Measurements from ENCODE around the gene GADD45GIP1.
"Not testable (repeated sequence)": the region's sequence is repeated elsewhere in the genome, so short reads cannot be mapped to it uniquely, and the experiment has no call there.

Gene GADD45GIP1

GRCh38 chr19:12979974-12980373, 23.0 kb upstream of the GADD45GIP1 start:
- Histone ChIP-seq H3K4me1 (no peaks in the 10 kb centered on the region), H3K36me3 (no peaks in the 10 kb centered on the region), H3K9me3 (no peaks in the 10 kb centered on the region), H3K4me3 (ENCODE audit: low read depth, low read length) (no peak overlapping the region), H3K27me3 (no peaks in the 10 kb centered on the region)
- no peak for DNase-seq
- TF ChIP-seq CTCF (IDR thresholded peaks at IDR 0.05; ENCODE audit: low read depth, low read length): no peak

DNA sequence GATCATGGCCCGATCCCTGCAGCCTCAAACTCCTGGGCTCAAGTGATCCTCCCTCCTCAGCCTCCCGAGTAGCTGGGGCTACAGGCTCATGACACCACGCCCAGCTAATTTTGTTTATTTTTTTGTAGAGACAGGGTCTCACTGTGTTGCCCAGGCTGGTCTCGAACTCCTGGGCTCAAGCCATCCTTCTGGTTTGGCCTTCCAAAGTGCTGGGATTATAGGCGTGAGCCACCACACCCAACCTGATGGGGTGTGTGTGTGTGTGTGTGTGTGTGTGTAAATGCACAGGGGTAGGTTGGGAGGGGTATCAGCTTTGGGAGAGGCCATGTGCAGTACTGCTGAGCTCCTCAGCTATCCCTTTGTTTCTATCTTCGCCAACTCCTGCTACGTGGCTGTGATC, 19.1 kb upstream of the GADD45GIP1 start:
- H3K4me1 ChIP-seq: not testable (repeated sequence)

GRCh38 chr19:12975221-12975741, 18.3 kb upstream of the GADD45GIP1 start:
- H3K4me1 ChIP-seq: no peaks in the 10 kb centered on the region
- H3K36me3 ChIP-seq: no peaks in the 10 kb centered on the region
- DNase-seq: peak; percentile 57
- no peaks in the 10 kb centered on the region for H3K27me3 ChIP-seq
- no peak overlapping the region for H3K4me3 ChIP-seq (ENCODE audit: low read depth, low read length)
- H3K9me3 ChIP-seq: no peaks in the 10 kb centered on the region
- TF ChIP-seq CTCF (IDR thresholded peaks at IDR 0.05; ENCODE audit: low read depth, low read length): no peak

More for the DNA sequence above, 19.1 kb upstream of the GADD45GIP1 start:
- not testable (repeated sequence) for DNase-seq; H3K36me3 ChIP-seq; H3K4me3 ChIP-seq (ENCODE audit: low read depth, low read length); H3K27me3 ChIP-seq; H3K9me3 ChIP-seq

- DNase-seq: peak; percentile 41
- Histone ChIP-seq H3K36me3 (no peaks in the 10 kb centered on the region), H3K9me3 (no peaks in the 10 kb centered on the region), H3K27me3 (no peaks in the 10 kb centered on the region), H3K4me3 (ENCODE audit: low read depth, low read length) (no peak overlapping the region), H3K4me1 (no peaks in the 10 kb centered on the region)
- TF ChIP-seq CTCF (IDR thresholded peaks at IDR 0.05; ENCODE audit: low read depth, low read length): no peak
Observed at GRCh38 chr19:12974301-12975220, 17.5 kb upstream of the GADD45GIP1 start.

DNA sequence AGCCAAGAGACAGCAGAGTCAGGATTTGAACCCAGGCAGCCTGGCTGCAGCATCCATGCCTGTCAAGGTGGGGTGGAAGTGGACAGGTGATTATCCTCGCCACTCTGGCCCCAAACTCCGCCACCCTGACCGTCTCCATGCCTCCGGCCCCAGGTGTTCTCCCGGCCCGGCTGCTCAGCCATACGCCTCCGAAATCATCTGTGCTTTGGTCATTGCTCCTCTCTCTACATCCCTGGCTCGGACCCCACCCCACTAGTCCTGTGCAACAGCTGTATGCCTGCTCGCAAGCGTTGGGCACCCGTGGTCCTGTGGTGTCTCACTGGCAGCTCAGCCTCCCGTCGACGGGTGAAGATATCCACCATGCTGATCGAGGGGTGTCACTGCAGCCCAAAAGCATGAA, 16.2 kb upstream of the GADD45GIP1 start:
- Histone ChIP-seq H3K4me1 (no peaks in the 10 kb centered on the region), H3K27me3 (no peaks in the 10 kb centered on the region), H3K4me3 (ENCODE audit: low read depth, low read length) (no peak overlapping the region), H3K36me3 (no peaks in the 10 kb centered on the region), H3K9me3 (no peaks in the 10 kb centered on the region)
- no peak for DNase-seq
- TF ChIP-seq CTCF (IDR thresholded peaks at IDR 0.05; ENCODE audit: low read depth, low read length): no peak

DNA sequence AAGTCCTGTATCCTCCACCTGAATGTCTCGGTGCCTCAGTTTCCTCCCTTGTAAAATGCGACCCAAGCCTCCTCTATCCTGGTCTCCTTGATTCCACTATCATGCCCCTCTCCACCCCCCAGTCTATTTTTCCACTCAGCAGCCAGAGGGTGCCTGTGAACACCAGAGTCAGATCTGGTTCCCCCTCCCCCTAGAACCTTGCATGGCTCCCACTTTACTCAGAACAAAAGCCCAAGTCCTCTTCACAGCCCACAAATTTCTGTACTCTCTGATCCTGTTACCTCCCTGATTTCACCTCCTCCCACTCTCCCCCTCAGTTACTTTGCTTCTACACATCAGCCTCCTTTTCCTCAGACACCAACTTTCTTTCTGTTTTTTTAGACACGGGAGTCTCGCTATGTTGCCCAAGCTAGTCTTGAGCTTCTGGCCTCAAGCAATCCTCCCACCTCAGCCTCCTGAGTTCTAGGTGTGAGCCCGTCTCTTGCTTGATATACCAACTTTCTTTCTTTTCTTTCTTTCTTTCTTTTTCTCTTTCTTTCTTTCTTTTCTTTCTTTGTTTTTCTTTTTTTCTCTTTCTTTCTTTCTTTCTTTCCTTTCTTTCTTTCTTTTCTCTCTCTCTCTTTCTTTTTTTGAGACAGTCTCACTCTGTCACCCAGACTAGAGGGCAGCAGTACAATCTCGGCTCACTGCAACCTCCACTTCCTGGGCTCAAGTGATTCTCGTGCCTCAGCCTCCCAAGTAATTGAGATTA, 13.2 kb upstream of the GADD45GIP1 start:
- Histone ChIP-seq H3K4me3 (ENCODE audit: low read depth, low read length) (no peak overlapping the region), H3K9me3 (no peaks in the 10 kb centered on the region), H3K27me3 (no peaks in the 10 kb centered on the region), H3K36me3 (no peaks in the 10 kb centered on the region), H3K4me1 (no peaks in the 10 kb centered on the region)
- no peak for TF ChIP-seq CTCF (IDR thresholded peaks at IDR 0.05; ENCODE audit: low read depth, low read length)
- DNase-seq: no peak

All from BE2C (cell line).